Naive thymus-derived CD8-positive, alpha-beta T cell (primary cell): Measurements from ENCODE around the gene AFMID. TPM values are rescaled to one million over a fixed set of nuclear protein-coding genes. Genes with fewer than 3 reads are reported as not detected.
"Not testable (repeated sequence)": the region's sequence is repeated elsewhere in the genome, so short reads cannot be mapped to it uniquely, and the experiment has no call there.

Experiments used
- ATAC-seq, 2 donors: fragments of 150-1000 bp; cut with Tn5 transposase in 1 of 2; sonication (Bioruptor Pico), chemical (Tn5 transposase) in 1 of 2; 1 replicate in 1 of 2; 2 replicates in 1 of 2; pipeline ENCODE4 v1.10.0; 2021; ENCODE audit warnings: mild to moderate bottlenecking in 2 of 2, moderate library complexity in 2 of 2
- POLR2A ChIA-PET: fragments of 350-600 bp; sonication (Branson Sonifier 250); formaldehyde crosslinking; loops from one replicate; lab custom pipeline; 2021; ENCODE audit warnings: antibody characterized with exemption; lab: Charles Lee
- DNase-seq, 10 donors: peaks; one replicate each; pipeline versions ENCODE4 v3.0.0 to v3.0.0-alpha.2; 2020 to 2022
- H3K27ac Mint-ChIP-seq, 10 donors: one replicate each; pipeline ENCODE4 v1.8.0; 2020 to 2022; ENCODE audit warnings: mild to moderate bottlenecking in 10 of 10, mixed read lengths in 10 of 10, moderate library complexity in 4 of 10, inconsistent platforms in 1 of 10
- H3K27me3 Mint-ChIP-seq, 5 donors: one replicate each; pipeline ENCODE4 v1.8.0; 2021 to 2022; ENCODE audit warnings: mixed read lengths in 5 of 5
- H3K36me3 Mint-ChIP-seq, 3 donors: one replicate each; pipeline ENCODE4 v1.8.0; 2020 to 2022; ENCODE audit warnings: mixed read lengths in 3 of 3, mild to moderate bottlenecking in 2 of 3, inconsistent platforms in 1 of 3
- H3K4me1 Mint-ChIP-seq, 4 donors: one replicate each; pipeline ENCODE4 v1.8.0; 2021 to 2022; ENCODE audit warnings: mixed read lengths in 4 of 4
- H3K4me3 Mint-ChIP-seq, 10 donors: one replicate each; pipeline ENCODE4 v1.8.0; 2020 to 2022; ENCODE audit warnings: mild to moderate bottlenecking in 10 of 10, mixed read lengths in 10 of 10, moderate library complexity in 6 of 10, inconsistent platforms in 1 of 10
- H3K9me3 Mint-ChIP-seq, 9 donors: one replicate each; pipeline ENCODE4 v1.8.0; 2020 to 2022; ENCODE audit warnings: mixed read lengths in 9 of 9, mild to moderate bottlenecking in 3 of 9, inconsistent platforms in 1 of 9, moderate library complexity in 1 of 9
- polyA plus RNA-seq, 3 donors: library from polyadenylated mRNA; unstranded; fragments of 300-500 nt; fragmentation: Illumina TruSeq; gene quantifications; one replicate each; pipeline ENCODE4 v1.2.3, GENCODE V29; 2021
- total RNA-seq, 8 experiments: library from RNA in 2 of 8; stranded (reverse) in 2 of 8; gene quantifications; one replicate each; pipeline ENCODE4 v1.2.3 and lab custom pipeline; 2021 to 2026

AFMID gene
- total and polyA plus RNA-seq, 5 experiments from 2014 or later, result 0.41 to 2.4 (median 1.7) TPM

- no peaks in the 10 kb centered on the region for H3K9me3 Mint-ChIP-seq
- POLR2A ChIA-PET, result interaction anchor here (2.4 kb wide), 1 partner anchor 34 kb away, joined by 10 read pairs; the partner anchor contains the start of gene TMC8
- H3K27me3 Mint-ChIP-seq, result no peaks in the 10 kb centered on the region
- no peak for ATAC-seq
- no peaks in the 10 kb centered on the region for H3K36me3 Mint-ChIP-seq
- DNase-seq, result no peak
- H3K27ac Mint-ChIP-seq, result no peak overlapping the region
- no peak overlapping the region for H3K4me3 Mint-ChIP-seq
- H3K4me1 Mint-ChIP-seq, result peaks cover 0 to 13% (median 2%) of the 10 kb centered on the region in 4 donors
Observed at GRCh38 chr17:78163881-78164747, 23.0 kb upstream of the AFMID start.

- no peaks in the 10 kb centered on the region for H3K27me3 Mint-ChIP-seq
- H3K36me3 Mint-ChIP-seq, result no peaks in the 10 kb centered on the region
- POLR2A ChIA-PET, result interaction anchor here (2.4 kb wide), 1 partner anchor 35 kb away, joined by 10 read pairs; the partner anchor contains the start of gene TMC8
Observed at GRCh38 chr17:78164748-78165607, 22.2 kb upstream of the AFMID start.

GRCh38 chr17:78166416-78166815, 20.7 kb upstream of the AFMID start:
- H3K27ac Mint-ChIP-seq, result peak overlapping the region in 1 of 10 donors; percentile 29
- H3K27me3 Mint-ChIP-seq, result no peaks in the 10 kb centered on the region
- DNase-seq (no peak), ATAC-seq (no peak)
- H3K9me3 Mint-ChIP-seq, result no peaks in the 10 kb centered on the region
- H3K4me3 Mint-ChIP-seq, result peak overlapping the region in 1 of 10 donors; percentile 69
- peaks cover 2 to 22% (median 20%) of the 10 kb centered on the region in 4 donors for H3K4me1 Mint-ChIP-seq
- POLR2A ChIA-PET, result interaction anchor here (0.8 to 12.1 kb wide), 3 partner anchors 31 to 39 kb away, joined by 3 to 122 read pairs (median 7); partner anchors contain the start of genes TMC6 and TMC8
- peaks cover 0 to 2% (median 0%) of the 10 kb centered on the region in 3 donors for H3K36me3 Mint-ChIP-seq

More at GRCh38 chr17:78164748-78165607, 22.2 kb upstream of the AFMID start:
- Mint-ChIP-seq H3K4me3 (no peak overlapping the region), H3K4me1 (peaks cover 0 to 12% (median 8%) of the 10 kb centered on the region in 4 donors), H3K27ac (no peak overlapping the region), H3K9me3 (no peaks in the 10 kb centered on the region)
- ATAC-seq, result no peak
- DNase-seq, result no peak

GRCh38 chr17:78168242-78168902, 18.8 kb upstream of the AFMID start, which contains the start of gene SYNGR2:
Gene SYNGR2, plus strand, starts transcription at chr17:78168581. Its CDS starts 36 bp downstream, at chr17:78168617.
- peak; percentile 75 to 91 (median 84) for DNase-seq
- no peaks in the 10 kb centered on the region for H3K27me3 Mint-ChIP-seq
- POLR2A ChIA-PET, result interaction anchor here (0.7 to 12.1 kb wide), 6 partner anchors 36 to 165 kb away, joined by 3 to 122 read pairs (median 8); partner anchors contain the start of genes TMC6 and TMC8

GRCh38 chr17:78168903-78169793, 18.0 kb upstream of the AFMID start:
- Mint-ChIP-seq H3K36me3 (peaks cover 0 to 18% (median 0%) of the 10 kb centered on the region in 3 donors), H3K4me1 (peaks cover 26 to 49% (median 47%) of the 10 kb centered on the region in 4 donors), H3K27ac (peak overlapping the region; percentile 47 to 93 (median 76)), H3K4me3 (peak overlapping the region; percentile 58 to 85 (median 68)), H3K27me3 (no peaks in the 10 kb centered on the region), H3K9me3 (no peaks in the 10 kb centered on the region)
- peak in 6 of 10 donors; percentile 29 to 73 (median 58) for DNase-seq
- POLR2A ChIA-PET, result interaction anchor here (0.5 to 12.1 kb wide), 13 partner anchors 12 to 1462 kb away, joined by 3 to 122 read pairs (median 5); partner anchors contain the start of genes TMC6 and TMC8
- peak; percentile 63 for ATAC-seq

More at GRCh38 chr17:78168242-78168902, 18.8 kb upstream of the AFMID start, which contains the start of gene SYNGR2:
- Mint-ChIP-seq H3K9me3 (no peaks in the 10 kb centered on the region), H3K4me1 (peaks cover 18 to 41% (median 40%) of the 10 kb centered on the region in 4 donors), H3K4me3 (peak within 1 kb of the TSS; percentile 61 to 85 (median 72)), H3K36me3 (peaks cover 0 to 16% (median 0%) of the 10 kb centered on the region in 3 donors), H3K27ac (peak within 1 kb of the TSS in 9 of 10 donors; percentile 53 to 93 (median 77))
- peak; percentile 88 to 89 for ATAC-seq

GRCh38 chr17:78170692-78171590, 16.2 kb upstream of the AFMID start:
- ATAC-seq (no peak), DNase-seq (no peak)
- Mint-ChIP-seq H3K4me3 (peak overlapping the region; percentile 26 to 85 (median 66)), H3K27me3 (no peaks in the 10 kb centered on the region), H3K9me3 (no peaks in the 10 kb centered on the region), H3K27ac (peak overlapping the region in 9 of 10 donors; percentile 63 to 89 (median 76)), H3K4me1 (peaks cover 27 to 58% (median 56%) of the 10 kb centered on the region in 4 donors), H3K36me3 (peaks cover 0 to 18% (median 0%) of the 10 kb centered on the region in 3 donors)
- POLR2A ChIA-PET, result interaction anchor here (0.6 to 12.1 kb wide), 7 partner anchors 10 to 62 kb away, joined by 3 to 122 read pairs (median 4); partner anchors contain the start of genes TK1, TMC6 and TMC8

- ATAC-seq, H3K27me3 Mint-ChIP-seq, H3K9me3 Mint-ChIP-seq: not testable (repeated sequence)
- POLR2A ChIA-PET, result interaction anchor here (0.6 to 12.1 kb wide), 7 partner anchors 10 to 62 kb away, joined by 3 to 122 read pairs (median 4); partner anchors contain the start of genes TK1, TMC6 and TMC8
- Mint-ChIP-seq H3K36me3 (peaks cover 0 to 18% (median 0%) of the 10 kb centered on the region in 3 donors), H3K27ac (peak overlapping the region in 7 of 10 donors; percentile 31 to 94 (median 73)), H3K4me1 (peaks cover 29 to 66% (median 64%) of the 10 kb centered on the region in 4 donors), H3K4me3 (peak overlapping the region in 7 of 10 donors; percentile 7 to 62 (median 33))
- DNase-seq, result peak in 1 of 10 donors; percentile 9
Observed at GRCh38 chr17:78171591-78172248, 15.4 kb upstream of the AFMID start.

DNA sequence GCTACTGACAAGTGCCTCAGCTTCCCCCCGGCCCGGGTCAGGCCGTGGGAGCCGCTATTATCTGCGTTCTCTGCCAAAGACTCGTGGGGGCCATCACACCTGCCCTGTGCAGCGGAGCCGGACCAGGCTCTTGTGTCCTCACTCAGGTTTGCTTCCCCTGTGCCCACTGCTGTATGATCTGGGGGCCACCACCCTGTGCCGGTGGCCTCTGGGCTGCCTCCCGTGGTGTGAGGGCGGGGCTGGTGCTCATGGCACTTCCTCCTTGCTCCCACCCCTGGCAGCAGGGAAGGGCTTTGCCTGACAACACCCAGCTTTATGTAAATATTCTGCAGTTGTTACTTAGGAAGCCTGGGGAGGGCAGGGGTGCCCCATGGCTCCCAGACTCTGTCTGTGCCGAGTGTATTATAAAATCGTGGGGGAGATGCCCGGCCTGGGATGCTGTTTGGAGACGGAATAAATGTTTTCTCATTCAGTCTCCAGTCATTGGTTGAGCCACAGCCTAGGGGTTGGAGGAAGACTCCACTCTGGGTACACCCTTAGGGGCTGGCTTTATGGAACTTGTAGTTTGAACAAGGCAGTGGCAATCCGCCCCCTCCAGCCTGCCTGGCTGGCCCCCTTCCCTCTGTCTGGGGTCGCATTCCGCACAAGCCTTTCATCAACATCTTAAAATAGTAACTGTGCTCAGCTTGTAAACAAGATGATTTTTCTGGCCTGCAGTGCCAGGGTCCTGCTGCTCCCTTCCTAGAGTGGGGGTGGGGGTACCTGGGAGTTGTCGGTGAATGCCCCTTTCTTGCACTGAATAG, 14.7 kb upstream of the AFMID start:
- H3K9me3 Mint-ChIP-seq, result no peaks in the 10 kb centered on the region
- H3K36me3 Mint-ChIP-seq, result peaks cover 0 to 18% (median 0%) of the 10 kb centered on the region in 3 donors
- H3K27me3 Mint-ChIP-seq, result no peaks in the 10 kb centered on the region
- peak overlapping the region in 7 of 10 donors; percentile 15 to 60 (median 33) for H3K4me3 Mint-ChIP-seq
- no peak for DNase-seq
- ATAC-seq, result no peak
- POLR2A ChIA-PET, result interaction anchor here (0.9 to 12.1 kb wide), 5 partner anchors 14 to 45 kb away, joined by 3 to 122 read pairs (median 4); partner anchors contain the start of genes AFMID, TK1, TMC6 and TMC8
- peak overlapping the region; percentile 31 to 94 (median 88) for H3K27ac Mint-ChIP-seq
- peaks cover 29 to 68% (median 68%) of the 10 kb centered on the region in 4 donors for H3K4me1 Mint-ChIP-seq
